Stimulated activated CD8-positive, alpha-beta memory T cell treated with anti-CD3 and anti-CD28 coated beads, Interleukin-2, amount 100 ng/mL, for 1 hour (primary cell): ENCODE measurements around the gene CHRDL2.
"Not testable (repeated sequence)": the region's sequence is repeated elsewhere in the genome, so short reads cannot be mapped to it uniquely, and the experiment has no call there.

Source experiments
- DNase-seq, 2 donors: peaks; one replicate each; pipeline ENCODE4 v3.0.0-alpha.2; 2020; ENCODE audit warnings: low read depth in 2 of 2

CHRDL2 gene

GRCh38 chr11:74670171-74670570, 61.1 kb downstream of the CHRDL2 start:
- no peak for DNase-seq

GRCh38 chr11:74669211-74670160, 61.7 kb downstream of the CHRDL2 start:
- DNase-seq, result no peak

GRCh38 chr11:74663315-74663714, 67.9 kb downstream of the CHRDL2 start:
- DNase-seq, result no peak

GRCh38 chr11:74662487-74663103, 68.6 kb downstream of the CHRDL2 start:
- DNase-seq, result no peak

- DNase-seq, result not testable (repeated sequence)
These were observed 72.1 kb downstream of the CHRDL2 start for GRCh38 chr11:74659124-74659523.

- DNase-seq, result no peak
These were observed 76.2 kb downstream of the CHRDL2 start for GRCh38 chr11:74654976-74655375.

- no peak for DNase-seq
These were observed 80.7 kb downstream of the CHRDL2 start for GRCh38 chr11:74650498-74650897.

GRCh38 chr11:74648894-74649293, 82.3 kb downstream of the CHRDL2 start:
- DNase-seq, result no peak

GRCh38 chr11:74647831-74648230, 83.4 kb downstream of the CHRDL2 start:
- no peak for DNase-seq

- no peak for DNase-seq
These were observed 83.8 kb downstream of the CHRDL2 start for GRCh38 chr11:74647404-74647803.

- DNase-seq, result no peak
These were observed 84.3 kb downstream of the CHRDL2 start for GRCh38 chr11:74646954-74647353.
